Lower lobe of right lung (tissue), 2 donors: ENCODE results near the gene SLC52A3. TPM values are rescaled to one million over a fixed set of nuclear protein-coding genes. Genes with fewer than 3 reads are reported as not detected.
A peak's percentile ranks its signal among the peaks of the same experiment; 100 is the strongest.

Source experiments
- ATAC-seq, 2 donors: fragments of 200-7000 bp; cut with Tn5 transposase; one replicate each; pipeline ENCODE4 v1.9.1; 2020 to 2022; ENCODE audit warnings: mild to moderate bottlenecking in 2 of 2, moderate library complexity in 2 of 2
- DNase-seq: peaks from one replicate; pipeline ENCODE4 v3.0.0-alpha.2; 2020
- H3K27ac ChIP-seq: fragments of 200-600 bp; one replicate; pipeline ENCODE4 v1.8.0; 2022
- H3K27me3 ChIP-seq: fragments of 200-600 bp; one replicate; pipeline ENCODE4 v1.8.0; 2022; ENCODE audit warnings: low read depth
- H3K36me3 ChIP-seq: fragments of 200-600 bp; one replicate; pipeline ENCODE4 v1.8.0; 2022; ENCODE audit warnings: mild to moderate bottlenecking
- H3K4me1 ChIP-seq: fragments of 200-600 bp; one replicate; pipeline ENCODE4 v1.8.0; 2022
- H3K4me3 ChIP-seq: fragments of 200-600 bp; one replicate; pipeline ENCODE4 v1.8.0; 2022; ENCODE audit warnings: mild to moderate bottlenecking
- H3K9me3 ChIP-seq: fragments of 200-600 bp; one replicate; pipeline ENCODE4 v1.8.0; 2022
- intact Hi-C: fragments of 100-400 bp; cut with DNase I; formaldehyde crosslinking; loops from one replicate; pipeline ENCODE4 v1.11.0; 2022
- total RNA-seq: library from RNA; stranded (reverse); fragmentation: NEBNext Ultra II Directional; extraction: Animal tissue kit (Norgen Biotek cat#: 25700); gene quantifications from one replicate; pipeline ENCODE4 v1.2.1, GENCODE V29; 2021
- TF ChIP-seq, protein P1 (sequence below): fragments of 200-600 bp; IDR thresholded peaks from one replicate; pipeline ENCODE4 v1.8.0; 2022; ENCODE audit warnings: antibody characterized with exemption, mild to moderate bottlenecking
- donor health status: DM: no; HTN: yes; CAD: no; lungs with severe emphysema.

Gene SLC52A3
- total RNA-seq, 1 donor from 2014 or later: 1.1 TPM

DNA sequence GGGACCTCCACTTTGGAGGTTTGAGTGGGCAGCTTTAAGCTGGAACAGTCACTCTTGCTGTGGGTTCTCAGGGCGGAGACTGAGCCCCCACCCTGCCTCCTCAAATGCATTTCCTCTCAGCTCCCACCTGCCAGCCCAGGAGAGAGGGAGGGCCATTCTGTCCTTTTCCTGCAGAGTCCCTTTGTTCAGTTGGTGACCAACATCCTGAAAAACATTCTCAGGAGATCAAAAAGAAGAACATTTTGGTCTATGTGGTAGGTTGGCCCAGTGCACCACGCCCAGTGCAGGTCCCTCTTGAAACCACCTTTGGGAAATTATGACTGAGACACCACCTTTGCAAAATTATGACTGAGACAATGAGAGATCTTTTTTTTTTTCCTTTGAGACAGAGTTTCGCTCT, 13.4 kb downstream of the SLC52A3 start:
- intact Hi-C loops: no loop called here
- H3K27ac ChIP-seq: no peak overlapping the region
- peaks cover 4% of the 10 kb centered on the region for H3K27me3 ChIP-seq
- H3K9me3 ChIP-seq: no peaks in the 10 kb centered on the region
- DNase-seq (no peak), ATAC-seq (no peak)
- H3K4me1 ChIP-seq: no peaks in the 10 kb centered on the region
- TF ChIP-seq, protein P1, sequence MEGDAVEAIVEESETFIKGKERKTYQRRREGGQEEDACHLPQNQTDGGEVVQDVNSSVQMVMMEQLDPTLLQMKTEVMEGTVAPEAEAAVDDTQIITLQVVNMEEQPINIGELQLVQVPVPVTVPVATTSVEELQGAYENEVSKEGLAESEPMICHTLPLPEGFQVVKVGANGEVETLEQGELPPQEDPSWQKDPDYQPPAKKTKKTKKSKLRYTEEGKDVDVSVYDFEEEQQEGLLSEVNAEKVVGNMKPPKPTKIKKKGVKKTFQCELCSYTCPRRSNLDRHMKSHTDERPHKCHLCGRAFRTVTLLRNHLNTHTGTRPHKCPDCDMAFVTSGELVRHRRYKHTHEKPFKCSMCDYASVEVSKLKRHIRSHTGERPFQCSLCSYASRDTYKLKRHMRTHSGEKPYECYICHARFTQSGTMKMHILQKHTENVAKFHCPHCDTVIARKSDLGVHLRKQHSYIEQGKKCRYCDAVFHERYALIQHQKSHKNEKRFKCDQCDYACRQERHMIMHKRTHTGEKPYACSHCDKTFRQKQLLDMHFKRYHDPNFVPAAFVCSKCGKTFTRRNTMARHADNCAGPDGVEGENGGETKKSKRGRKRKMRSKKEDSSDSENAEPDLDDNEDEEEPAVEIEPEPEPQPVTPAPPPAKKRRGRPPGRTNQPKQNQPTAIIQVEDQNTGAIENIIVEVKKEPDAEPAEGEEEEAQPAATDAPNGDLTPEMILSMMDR: no peak
- no peaks in the 10 kb centered on the region for H3K36me3 ChIP-seq
- H3K4me3 ChIP-seq: no peak overlapping the region

DNA sequence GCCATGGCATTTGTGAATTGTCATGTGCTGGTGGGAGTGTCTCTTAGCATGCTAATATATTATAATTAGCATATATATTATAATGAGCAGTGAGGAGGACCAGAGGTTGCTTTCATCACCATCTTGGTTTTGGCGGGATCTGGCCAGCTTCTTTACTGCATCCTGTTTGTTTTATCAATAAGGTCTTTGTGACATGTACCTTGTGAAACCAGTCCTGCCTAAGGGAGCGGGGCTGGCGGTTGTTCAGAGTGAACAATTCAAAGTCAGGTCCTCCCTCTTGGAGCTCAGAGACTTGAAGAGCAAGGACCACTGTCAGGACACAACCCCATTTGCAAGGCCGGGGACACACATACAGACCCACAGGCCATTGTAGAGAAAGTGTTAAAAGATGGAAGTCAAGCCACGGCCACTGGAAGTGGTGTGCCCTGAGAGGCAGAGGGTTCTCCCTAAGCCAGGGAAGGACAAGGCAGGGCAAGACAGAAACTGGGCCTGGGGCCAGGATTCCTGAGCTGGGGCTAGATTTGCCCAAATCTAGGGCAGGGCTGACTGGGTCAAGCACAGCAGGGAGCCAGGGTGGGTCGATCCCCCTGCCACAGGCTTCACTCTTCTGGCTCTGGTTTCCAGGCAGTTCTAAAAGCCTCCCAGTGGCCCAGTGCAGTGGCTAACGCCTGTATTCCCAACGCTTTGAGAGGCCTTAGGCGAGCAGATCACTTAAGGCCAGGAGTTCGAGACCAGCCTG, 14.2 kb downstream of the SLC52A3 start:
- Histone ChIP-seq H3K36me3 (no peaks in the 10 kb centered on the region), H3K9me3 (no peaks in the 10 kb centered on the region), H3K27ac (no peak overlapping the region), H3K4me1 (no peaks in the 10 kb centered on the region), H3K4me3 (no peak overlapping the region), H3K27me3 (peaks cover 4% of the 10 kb centered on the region)
- ATAC-seq: peak in 1 of 2 donors; percentile 23
- intact Hi-C loops: no loop called here
- no peak for DNase-seq
- TF ChIP-seq, protein P1: no peak

DNA sequence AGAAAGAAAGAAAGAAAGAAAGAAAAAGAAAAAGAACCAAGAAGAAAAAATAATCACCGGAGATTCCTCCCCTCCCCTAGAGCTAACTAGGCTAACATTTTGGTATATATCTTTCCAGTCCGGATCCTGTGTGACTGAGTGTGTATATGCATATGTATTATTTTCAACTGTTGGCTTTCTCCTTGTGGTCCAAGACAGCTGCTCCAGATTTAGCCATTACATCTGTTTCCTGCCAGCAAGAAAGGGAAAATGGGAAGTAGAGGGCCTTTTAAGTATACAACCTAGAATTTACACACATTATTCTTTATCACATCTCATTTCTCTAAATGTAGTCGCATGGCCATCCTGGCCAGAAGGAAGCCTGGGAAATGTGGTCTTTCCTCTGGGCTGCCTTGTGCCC, 15.2 kb downstream of the SLC52A3 start:
- Histone ChIP-seq H3K27me3 (peaks cover 4% of the 10 kb centered on the region), H3K4me1 (no peaks in the 10 kb centered on the region), H3K9me3 (no peaks in the 10 kb centered on the region), H3K36me3 (no peaks in the 10 kb centered on the region), H3K4me3 (no peak overlapping the region), H3K27ac (no peak overlapping the region)
- intact Hi-C loops: no loop called here
- DNase-seq (no peak), ATAC-seq (no peak)
- TF ChIP-seq, protein P1: no peak

DNA sequence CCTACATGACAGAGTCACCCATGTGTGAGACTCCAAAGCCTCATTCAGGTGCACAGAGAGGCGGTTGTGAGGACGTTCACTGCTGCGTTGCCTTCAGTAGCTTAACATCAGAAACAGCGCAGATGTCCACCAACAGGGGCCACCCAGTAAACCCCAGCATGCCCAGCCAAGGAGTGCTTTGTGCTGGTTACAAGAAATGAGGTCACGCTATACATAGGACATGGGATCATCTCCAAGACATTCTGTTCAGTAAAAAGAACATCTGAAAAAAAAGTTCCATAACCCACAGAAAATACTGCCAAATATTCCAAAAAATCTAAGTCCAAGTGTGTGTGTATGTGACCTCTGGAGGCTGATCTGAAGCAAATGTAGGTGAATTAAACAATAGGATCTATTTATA, 16.0 kb downstream of the SLC52A3 start:
- Histone ChIP-seq H3K9me3 (no peaks in the 10 kb centered on the region), H3K4me1 (no peaks in the 10 kb centered on the region), H3K27ac (no peak overlapping the region), H3K27me3 (peaks cover 4% of the 10 kb centered on the region), H3K4me3 (no peak overlapping the region), H3K36me3 (no peaks in the 10 kb centered on the region)
- no peak for ATAC-seq
- intact Hi-C loops: no loop called here
- TF ChIP-seq, protein P1: no peak
- DNase-seq: no peak

DNA sequence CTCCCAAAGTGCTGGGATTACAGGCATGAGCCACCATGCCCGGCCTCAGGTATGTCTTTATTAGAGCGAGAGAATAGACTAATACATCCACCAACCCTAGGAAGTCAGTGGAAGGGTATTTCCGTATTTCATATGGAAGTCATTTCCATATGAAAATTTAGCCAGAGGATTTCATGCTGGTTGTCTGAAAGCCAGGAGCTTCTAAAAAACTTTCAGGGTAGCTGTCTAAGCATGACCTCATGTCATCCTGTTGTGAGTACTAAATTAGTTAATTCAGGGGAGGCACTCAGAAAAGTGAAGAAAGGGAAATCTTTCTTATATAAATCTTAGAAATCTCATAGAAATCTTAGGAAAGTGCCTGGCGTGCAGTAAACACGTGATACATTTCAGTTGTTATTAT, 16.5 kb downstream of the SLC52A3 start:
- ATAC-seq (no peak), DNase-seq (no peak)
- Histone ChIP-seq H3K9me3 (no peaks in the 10 kb centered on the region), H3K27me3 (peaks cover 4% of the 10 kb centered on the region), H3K36me3 (no peaks in the 10 kb centered on the region), H3K4me3 (no peak overlapping the region), H3K4me1 (no peaks in the 10 kb centered on the region), H3K27ac (no peak overlapping the region)
- intact Hi-C loops: no loop called here
- TF ChIP-seq, protein P1: no peak
